HT-29 (cell line): ENCODE results near the gene SLC25A41. TPM values are rescaled to one million over a fixed set of nuclear protein-coding genes. Genes with fewer than 3 reads are reported as not detected.
A peak's percentile ranks its signal among the peaks of the same experiment; 100 is the strongest.
"Not testable (repeated sequence)": the region's sequence is repeated elsewhere in the genome, so short reads cannot be mapped to it uniquely, and the experiment has no call there.

Source experiments
- DNase-seq: peaks from one replicate; pipeline ENCODE4 v3.0.0-alpha.2; 2015; ENCODE audit warnings: low spot score
- total RNA-seq: library from RNA; depleted of rRNA; stranded (reverse); fragments of >200 nt; shearing (Covaris generic); gene quantifications from 2 replicates; pipeline ENCODE4 v1.2.3, GENCODE V29; 2014

SLC25A41 gene
- total RNA-seq, 1 experiment from 2014 or later, result 0.13 TPM

GRCh38 chr19:6428692-6429418, 4.7 kb downstream of the SLC25A41 start:
- DNase-seq, result not testable (repeated sequence)

DNA sequence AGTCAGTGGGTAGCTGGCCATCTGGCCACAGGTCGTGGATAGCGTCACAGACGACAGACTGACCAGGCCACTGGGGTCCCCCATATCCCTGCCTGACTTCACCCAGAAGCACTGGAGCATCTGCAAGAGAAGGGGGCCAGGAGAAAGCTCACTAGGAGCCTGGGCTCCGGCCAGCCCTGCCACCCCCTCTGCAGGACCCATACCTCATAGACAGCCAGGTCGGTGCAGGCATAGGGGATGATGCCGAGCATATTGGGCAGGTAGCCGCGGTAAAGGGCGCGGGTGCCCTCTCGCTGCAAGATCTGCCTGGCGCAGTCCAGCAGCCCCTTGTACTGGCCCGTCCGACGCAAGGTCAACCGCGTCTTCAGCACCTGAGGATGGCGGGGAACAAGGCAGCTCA, 6.4 kb downstream of the SLC25A41 start:
- DNase-seq, result no peak

DNA sequence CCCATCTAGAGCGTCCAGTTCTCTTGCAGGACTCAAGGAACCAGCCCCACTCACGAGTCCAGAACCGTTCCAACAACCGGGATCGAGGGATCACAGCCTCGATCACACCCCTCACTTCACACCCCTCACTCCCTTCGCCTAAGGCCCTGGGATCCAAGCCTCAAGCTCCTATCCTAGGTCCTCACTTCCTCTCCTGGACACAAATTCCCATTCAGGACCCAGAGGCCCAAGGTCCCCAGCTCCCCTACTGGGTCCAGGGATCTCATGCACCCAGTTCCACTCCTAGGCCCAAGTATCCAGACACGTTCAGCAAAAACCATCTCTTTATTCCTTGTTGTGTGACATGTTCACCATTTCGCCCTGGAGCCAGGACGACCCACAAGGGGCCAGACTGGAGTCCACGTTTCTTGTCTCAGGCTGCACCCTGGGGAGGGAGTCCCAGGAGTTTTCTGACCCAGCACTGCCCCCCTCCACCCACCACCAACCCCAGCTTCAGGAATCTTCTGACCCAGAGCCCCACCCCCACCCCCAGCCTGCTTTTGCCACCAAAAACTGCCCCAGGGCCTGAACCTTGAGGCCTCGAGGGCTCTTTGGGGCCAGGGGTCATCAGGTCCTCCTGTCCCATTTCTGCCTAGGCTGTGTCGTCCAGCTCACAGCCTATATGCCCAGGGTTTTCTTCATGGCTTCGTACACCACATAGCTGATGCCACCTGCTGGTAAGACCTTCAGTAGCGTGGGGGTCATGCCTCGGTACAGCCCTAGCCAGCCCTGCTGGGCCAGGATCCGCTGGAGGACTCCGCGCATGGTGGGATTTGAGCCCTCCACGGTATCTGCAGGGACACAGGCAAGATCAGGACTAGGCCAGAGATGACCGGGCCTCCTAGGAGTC, 7.6 kb downstream of the SLC25A41 start:
- no peak for DNase-seq

GRCh38 chr19:6424939-6425731, 8.4 kb downstream of the SLC25A41 start:
- peak; percentile 98 for DNase-seq

- DNase-seq, result no peak
These were observed 9.2 kb downstream of the SLC25A41 start, which contains the start of gene KHSRP for GRCh38 chr19:6424195-6424938. KHSRP (minus strand) TSS chr19:6424811; CDS start chr19:6424701, 110 bp downstream.

DNA sequence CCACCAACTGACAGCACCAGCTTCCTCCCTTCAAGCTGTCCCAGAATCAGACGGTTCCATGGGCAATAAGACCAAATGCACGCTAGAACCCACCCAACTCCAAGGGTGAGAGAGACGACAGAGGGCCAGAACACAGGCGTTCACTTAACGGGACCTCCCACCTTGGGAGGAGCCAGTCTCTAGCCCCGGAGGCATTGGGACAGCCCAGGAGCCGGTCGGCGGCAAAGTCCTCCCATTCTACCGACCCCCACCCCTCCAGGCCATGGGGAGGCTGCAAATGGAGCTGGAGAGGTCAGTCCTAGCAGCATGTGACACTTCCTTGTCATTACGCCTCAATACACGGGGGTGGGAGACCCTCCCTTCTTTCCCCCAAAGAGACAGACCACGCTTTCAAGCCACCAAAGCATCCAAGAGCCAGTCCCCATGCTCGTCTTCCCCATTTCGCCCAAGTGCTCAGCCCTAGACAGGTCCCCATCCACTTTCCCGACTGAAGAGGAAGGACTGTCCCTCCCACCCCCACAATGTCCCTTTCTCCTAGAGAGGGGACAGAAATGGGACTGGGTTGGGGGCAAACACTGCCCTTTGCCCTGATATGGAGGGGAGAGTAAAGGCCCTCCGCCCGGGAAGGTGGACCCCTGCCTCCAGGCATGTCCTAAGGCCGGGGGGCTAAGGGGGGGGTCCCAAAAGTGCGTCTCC, 9.9 kb downstream of the SLC25A41 start:
- DNase-seq, result peak; percentile 33

GRCh38 chr19:6421075-6422014, 12.2 kb downstream of the SLC25A41 start:
- DNase-seq, result no peak

DNA sequence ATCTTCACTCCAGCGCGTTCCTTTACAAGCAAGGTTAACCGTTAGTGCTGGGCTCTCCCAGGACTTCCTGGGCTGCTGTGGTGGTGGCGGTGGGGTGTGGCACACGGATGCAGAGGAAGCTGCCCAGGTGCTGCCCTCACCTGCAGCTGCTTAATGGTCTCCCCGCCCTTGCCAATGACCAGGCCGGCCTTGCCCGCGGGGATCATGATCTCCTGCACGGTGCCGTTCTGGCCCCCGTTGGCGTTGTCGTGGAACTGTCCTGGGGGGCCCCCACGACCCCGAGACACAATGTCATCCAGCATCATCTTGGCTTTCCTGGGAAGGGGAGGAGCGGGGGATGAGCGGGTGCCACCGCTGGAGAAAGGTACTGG, 15.0 kb downstream of the SLC25A41 start:
- DNase-seq, result no peak

GRCh38 chr19:6417713-6418561, 15.6 kb downstream of the SLC25A41 start:
- peak; percentile 9 for DNase-seq

- no peak for DNase-seq
These were observed 16.7 kb downstream of the SLC25A41 start for GRCh38 chr19:6416658-6417405.

DNA sequence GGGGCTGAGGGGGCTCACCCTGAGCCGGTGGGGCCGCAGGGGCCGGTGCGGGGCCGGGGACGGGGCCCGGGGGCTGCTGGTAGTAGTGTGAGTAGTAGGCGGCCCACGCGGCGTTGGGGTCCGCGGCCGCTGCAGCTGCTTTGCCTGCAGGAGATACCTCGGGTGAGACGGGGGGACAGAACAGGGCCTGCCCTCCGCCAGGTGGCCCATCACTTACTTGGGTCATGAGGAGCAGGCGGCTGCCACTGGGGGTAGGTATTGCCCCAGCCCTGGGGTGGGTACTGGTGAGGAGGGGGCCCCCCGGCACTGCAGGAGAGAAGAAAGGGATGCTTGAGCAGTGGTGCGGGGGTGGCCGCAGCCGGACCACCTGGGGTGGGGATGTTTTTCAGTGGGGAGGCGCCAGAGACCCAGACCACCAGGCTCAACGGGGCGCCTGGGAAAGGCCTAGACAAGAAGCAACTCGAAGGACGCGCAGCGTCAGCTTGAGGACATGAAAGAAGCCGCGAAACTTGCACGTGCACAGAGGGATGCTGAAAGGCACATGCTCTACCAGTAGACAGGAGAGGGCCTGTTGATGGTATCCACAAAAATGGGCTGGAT, 17.9 kb downstream of the SLC25A41 start:
- no peak for DNase-seq

DNA sequence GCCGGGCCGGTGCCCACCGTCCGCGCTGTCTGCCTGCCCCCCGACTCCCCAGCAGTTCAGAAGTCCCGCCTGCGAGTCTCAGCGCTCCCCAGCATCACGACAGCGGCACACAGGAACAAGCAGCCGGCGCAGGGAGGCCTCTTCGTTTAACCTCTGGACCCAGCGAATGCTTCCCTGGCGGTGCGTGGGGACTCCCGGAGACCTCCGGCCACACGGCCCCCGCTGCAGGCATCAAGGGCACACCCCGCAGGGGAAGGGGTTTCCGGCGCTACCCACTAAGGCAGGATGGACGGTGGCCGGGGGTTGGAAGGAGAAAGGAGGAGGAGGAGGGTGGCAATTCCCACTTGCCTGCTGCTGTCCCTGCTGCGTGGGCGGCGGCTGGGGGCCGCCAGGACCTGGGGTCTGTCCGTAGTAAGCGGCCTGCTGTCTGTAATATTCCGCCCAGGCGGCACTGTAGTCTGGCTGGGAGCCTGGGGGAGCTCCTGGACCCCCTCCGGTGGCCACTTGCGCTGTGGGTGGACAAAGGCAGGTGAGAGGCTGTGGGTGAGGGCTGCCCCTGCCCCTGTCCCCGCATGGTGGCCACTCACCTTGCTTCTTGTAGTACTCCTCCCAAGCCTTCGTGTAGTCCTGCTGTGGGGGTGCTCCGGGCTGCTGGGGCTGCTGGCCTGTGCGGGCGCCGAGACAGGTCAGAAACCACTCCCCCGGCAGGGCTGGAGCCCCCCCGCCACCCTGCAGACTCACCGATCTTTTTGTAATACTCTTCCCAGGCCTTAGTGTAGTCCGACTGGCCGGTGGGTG, 18.6 kb downstream of the SLC25A41 start:
- no peak for DNase-seq

DNA sequence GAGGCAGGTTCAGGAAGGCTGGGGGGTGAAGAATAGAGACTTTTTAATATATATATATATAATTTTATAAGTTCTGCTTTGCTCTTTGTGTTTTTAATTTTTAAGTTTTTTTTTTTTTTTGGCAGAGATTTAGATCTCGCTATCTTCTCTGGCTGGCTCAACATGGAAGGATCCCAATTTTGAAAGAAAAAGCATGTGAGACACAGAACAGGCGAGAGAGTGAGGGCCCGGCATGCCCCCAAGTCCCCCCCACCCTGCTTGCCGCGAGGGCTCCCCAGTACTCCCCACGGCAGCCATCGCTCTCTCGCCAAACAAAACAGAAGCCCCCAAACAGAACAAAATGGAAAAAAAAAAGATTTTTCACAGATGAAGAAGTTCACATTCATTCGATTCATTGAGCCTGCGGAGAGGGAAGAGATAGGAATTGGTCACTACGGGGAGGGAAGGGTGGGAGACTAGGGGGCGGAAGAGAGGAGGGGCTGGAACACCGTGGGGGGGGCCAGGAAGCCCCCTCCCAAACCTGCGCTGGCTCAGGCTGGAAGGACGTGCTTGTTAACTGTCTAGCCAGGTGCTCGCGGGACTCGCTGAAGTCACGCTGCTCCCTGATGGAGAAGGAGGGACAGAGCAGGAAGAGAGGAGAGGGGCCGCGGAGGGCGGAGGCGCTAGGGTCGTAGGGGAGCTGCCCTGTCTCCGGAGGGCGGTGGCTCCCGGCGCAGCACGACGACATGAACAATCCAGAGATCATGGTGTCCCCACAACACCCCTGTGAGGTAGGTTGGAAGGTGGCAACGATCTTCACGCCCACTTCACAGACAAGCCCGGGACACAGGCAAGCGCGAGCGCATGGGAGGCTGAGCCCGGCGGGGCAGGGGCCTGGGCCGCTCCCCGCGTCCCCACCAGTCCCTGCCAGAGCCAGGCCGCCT, 19.6 kb downstream of the SLC25A41 start:
- no peak for DNase-seq

GRCh38 chr19:6413291-6413690, 20.3 kb downstream of the SLC25A41 start:
- DNase-seq, result no peak

- DNase-seq, result peak; percentile 36
These were observed 21.0 kb downstream of the SLC25A41 start for GRCh38 chr19:6412447-6413091.
